SHP77 (cell line): Measurements from ENCODE around the gene SPATS2L.

Source experiments
- DNase-seq, 2 experiments: peaks; one replicate each; lab custom pipeline; 2025; lab: John Stamatoyannopoulos, UW

Gene SPATS2L

DNA sequence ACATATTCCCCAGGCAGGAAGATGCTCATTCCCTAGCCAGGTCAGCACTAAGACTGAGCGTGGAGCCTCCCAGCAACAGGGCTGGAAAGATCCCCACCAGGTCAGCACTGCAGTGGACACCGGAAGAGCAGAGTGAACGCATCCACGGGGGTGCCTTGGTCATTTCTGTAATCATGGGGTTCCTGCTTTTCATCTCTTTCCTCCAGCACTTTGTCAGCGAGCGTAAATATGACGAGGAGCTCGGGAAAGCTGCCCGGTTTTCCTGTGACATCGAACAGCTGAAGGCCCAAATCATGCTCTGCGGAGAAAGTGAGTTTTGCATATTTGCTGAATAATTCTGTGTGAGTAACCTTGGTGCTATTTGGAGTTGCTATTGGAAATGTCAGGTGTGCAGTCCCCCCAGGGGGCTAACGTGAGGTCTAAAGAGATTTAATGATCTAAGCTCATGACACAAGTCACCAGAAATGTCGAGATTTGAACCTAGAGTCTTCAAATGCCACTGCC is 163.3 kb downstream of the SPATS2L start:
- no peak for DNase-seq

DNA sequence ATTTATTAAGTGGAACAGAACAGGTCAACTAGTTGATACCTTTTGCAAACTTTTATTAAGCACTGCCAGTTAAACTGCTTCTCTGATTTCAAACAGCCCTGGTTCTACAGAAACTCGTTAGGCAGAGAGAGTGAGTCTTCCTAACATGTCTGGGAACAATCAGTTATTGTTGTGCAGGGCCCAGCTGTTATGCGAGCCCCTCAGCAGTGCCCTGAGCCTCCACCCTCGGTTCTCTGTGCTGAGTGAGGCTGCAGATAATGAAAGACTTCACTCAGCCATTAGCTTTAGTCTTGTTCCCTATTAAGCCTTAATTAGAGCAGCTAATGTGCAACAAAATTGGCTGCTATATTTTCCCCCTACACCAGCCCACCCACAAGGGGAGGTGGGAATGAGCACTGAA is 163.7 kb downstream of the SPATS2L start:
- DNase-seq, result no peak

DNA sequence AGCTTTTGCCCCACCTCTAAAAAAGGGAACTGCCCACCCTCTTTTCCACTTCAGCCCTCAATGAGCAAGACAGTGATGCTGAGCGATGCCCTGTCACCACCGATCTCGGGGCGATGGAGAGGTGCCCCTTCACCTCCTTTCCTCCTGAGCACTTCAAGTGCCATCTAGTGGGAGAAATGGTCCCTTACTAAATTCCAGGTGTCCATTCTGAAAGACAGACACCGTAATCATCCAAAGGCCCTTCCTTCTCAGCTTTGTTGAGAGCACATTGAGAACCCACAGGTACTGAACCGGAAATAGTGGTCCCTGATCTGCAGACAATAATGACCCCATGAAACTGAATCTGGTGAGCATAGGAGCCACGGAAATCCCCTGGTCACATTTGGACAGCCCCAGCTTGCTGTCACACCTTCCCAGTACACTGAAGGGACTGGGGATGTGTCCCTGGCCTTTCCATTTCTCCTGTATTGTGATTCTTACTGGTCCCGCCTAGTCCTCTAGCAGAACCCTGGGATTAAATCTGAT is 164.9 kb downstream of the SPATS2L start:
- DNase-seq, result peak; percentile 1 to 16

DNA sequence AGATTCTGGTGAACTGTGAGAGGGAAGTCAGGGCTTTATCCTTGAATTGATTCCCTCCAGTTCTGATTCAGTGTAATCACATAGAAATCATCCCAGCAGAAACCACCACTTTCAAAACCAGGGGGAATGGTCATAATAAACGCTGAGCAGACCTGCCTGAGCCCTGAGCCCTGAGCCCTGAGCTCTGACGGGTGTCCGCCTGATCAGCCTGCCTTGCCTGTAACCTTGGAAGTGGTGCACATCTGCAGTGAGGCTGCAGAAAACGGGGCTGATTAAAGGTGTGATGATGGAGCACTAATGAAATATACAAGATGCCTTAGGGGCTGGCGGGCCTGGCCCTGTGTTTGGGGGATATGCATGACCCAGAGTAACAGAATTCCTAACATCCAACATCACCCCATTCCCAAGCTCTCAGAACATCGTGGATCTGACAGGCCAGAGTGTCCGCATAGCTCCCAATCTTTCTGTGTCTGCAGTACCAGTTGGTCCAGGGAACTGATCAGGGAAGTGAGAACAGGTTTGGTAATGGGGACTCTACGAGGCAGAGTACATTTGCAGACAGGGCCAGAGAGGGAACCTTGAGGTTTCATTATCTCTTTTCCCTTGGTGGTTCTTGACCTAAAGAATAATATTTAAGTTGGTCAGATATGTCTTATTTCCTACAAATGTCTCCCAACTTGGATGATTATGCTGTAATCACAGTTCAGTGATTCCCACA is 165.6 kb downstream of the SPATS2L start:
- no peak for DNase-seq

DNA sequence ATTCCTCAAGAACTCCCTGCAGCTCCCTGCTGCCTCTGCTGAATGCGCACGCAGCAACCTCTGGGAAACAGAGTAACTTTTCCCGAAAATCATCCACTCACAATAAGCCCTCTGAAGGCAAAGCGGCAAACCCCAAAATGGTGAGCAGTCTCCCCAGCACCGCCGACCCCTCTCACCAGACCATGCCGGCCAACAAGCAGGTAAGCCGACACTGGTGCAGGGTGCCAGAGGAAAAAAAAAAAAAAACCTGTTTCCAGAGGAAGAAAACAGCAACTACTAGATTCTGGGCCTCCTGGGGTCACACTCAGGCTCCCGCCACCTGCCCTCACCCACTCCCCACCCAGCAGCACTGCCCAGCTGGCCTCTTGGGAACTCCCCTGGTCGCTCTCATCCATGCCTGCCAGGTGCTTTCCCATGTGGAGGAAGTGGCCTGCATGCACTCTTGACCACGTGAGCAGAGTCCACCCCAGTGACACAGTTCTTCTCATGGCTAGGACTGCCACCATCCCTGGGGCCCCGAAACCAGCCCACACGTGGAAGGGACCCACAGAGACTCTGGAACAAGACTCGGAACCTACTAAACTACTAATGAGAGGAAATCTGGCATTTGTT is 166.5 kb downstream of the SPATS2L start:
- DNase-seq, result no peak

DNA sequence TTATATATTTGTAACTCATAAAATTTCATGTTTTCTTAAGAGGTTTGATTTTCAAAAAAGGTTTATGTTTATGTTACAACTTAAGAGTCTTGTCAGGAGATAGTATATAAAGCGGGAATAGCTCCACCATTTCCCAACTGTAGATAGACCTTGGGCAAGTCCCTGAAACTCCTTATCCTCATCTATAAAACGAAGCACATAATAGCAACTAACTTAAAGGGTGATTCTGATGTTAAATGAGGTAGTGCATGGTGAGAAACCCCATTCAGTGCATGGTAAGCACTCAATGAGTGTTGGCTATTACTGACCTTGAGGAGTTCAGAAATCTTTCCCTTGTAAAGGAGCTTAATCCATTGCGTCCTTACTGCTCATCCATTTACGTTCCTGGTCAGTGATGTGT is 169.3 kb downstream of the SPATS2L start:
- no peak for DNase-seq

DNA sequence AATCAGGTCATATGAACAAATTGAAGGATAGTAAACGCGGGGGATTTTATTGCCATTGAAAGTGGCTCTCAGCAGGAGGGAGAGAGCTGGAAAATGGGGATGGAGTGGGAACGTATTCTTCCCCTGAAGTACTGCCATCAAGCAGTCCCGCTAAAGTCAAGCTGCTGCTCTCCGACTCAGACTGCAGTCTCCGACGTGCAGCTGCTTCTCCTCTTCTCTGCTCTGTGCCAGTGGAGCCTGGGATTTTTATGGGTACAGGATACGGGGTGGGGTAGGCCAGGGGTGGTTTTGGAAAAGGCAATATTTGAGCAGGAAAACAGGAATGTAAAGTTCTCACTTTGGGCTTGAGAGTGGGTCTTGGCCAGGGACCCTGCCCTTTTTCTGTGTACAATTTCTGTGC is 170.3 kb downstream of the SPATS2L start:
- no peak for DNase-seq

DNA sequence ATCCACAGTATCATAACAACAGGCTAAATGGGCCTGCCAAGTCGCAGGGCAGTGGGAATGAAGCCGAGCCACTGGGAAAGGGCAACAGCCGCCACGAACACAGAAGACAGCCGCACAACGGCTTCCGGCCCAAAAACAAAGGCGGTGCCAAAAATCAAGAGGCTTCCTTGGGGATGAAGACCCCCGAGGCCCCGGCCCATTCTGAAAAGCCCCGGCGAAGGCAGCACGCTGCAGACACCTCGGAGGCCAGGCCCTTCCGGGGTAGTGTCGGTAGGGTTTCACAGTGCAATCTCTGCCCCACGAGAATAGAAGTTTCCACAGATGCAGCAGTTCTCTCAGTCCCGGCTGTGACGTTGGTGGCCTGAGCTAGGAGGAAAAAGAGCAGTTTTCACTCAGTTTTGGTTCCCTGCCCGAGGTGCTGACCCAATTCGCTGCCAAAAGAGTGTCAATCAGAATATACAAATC is 171.2 kb downstream of the SPATS2L start:
- no peak for DNase-seq

DNA sequence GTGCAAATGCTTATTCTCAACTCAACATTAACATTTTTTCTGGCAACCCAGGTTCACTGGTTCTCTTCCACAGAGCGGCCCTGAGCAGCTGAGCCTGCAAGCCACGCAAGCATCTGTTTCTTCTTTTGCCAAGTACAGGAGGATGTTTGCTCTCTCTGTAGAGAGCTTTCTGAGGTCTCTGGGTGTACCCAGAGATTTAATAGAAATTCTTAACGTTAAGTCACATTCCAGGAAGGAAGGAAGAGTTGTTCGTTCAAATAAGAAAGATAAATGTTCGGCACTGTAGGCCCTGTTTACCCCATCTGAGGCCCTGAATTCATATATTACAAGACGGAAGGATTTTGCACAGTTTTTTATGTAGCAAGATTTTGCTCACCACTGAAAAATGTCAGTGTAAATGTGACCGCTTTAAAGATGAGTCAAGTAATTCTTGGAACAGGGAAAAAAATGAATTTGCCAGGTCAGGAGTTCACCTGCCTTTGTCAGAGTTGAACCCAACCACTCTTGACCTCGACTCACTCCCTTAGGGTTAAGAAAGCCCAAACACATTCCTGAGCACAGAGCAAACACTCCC is 173.3 kb downstream of the SPATS2L start:
- no peak for DNase-seq

DNA sequence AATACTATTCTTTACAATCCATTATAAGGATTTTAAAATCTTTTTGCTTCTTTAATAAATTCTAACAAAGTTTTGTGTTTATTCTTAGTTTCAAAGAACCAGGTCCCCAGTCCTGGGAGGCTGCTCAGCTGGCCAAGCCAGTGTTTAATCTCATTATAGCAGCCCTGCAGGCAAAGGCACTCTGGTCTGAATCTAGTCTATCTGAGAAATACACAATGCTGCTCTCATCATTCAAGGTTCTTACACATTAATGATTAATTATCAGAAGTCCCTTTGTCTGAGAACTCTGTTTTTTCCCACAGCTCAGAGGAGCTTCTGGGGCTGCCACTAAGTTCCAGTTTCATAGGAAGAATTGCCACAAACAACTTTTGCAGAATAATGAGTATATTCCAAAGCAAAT is 175.7 kb downstream of the SPATS2L start:
- no peak for DNase-seq

DNA sequence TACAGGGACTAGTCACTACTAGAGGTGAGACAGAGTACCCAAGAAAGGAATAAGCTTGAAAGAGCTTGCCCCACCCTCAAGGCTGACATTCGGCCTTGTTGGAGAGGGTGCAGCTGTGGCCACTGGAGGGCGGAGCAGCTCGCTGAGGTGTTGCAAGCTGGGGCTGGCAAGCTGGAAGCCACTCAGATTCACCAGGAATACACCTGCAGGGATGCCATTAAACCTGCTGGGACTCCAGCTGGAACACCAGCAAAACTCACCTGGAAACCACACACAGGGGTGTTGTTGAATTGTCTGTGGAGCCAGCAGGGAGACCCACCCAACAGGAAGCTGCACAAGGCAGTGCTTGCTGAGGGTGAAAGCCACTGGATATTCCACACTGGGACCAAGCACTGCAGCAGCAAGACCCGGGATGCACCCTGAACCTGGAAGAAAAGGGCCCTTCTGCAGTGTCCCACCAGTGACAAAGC is 177.3 kb downstream of the SPATS2L start:
- peak; percentile 31 to 62 for DNase-seq

DNA sequence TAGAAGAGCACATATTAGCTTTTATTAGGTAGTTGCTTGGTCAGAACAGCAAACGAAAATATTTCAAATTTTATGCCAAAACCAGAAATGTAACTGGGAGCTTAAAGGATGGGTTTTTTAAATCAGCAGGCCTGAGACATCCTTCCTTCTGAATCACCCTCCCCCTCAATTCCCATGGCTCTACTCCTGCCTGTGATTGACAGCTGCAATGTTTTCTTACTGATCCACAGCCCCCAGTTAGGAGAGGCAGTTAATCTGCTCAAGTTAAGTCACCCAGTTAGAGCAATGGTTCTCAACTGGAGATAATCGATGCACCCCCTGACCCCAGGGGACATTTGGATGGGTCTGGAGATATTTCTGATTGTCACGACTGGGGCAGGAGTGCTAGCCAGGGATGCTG is 178.4 kb downstream of the SPATS2L start:
- DNase-seq, result no peak

DNA sequence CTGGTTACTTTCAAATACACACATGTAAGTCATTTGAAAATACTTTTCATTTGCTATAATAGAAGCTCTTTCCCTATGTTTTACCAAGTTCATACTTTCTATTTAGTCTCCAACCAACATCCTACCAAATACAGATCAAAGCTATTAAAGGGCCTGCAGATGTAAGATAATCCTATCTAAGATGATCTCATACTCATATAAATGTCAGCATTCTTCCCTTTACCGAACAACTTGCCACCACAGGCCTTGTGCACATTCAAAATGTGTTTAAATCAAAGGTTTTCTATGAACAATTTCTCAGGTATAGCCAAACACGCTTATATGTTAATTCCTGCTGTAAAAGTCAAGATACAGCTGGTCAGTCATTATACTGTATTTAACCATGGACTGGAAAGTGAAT is 180.0 kb downstream of the SPATS2L start:
- DNase-seq, result no peak

DNA sequence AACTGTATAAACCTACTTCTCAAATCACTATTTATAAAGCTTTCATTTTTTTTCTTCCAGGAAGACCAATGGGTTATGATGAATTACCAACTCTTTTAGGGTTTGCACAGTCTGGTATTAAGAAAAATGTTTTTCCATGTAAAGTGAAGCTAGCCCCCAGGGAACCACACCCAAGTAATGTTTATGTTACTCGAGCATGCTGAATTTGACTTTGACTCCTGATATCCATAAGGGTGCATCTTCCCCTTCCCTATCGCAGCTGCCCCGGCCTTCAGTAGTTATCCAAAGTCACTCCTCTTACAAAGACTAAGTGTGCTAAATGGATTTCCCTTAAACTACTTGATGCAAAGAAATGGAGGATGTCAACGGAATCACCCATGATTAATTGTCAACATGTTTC is 181.7 kb downstream of the SPATS2L start:
- DNase-seq, result no peak

DNA sequence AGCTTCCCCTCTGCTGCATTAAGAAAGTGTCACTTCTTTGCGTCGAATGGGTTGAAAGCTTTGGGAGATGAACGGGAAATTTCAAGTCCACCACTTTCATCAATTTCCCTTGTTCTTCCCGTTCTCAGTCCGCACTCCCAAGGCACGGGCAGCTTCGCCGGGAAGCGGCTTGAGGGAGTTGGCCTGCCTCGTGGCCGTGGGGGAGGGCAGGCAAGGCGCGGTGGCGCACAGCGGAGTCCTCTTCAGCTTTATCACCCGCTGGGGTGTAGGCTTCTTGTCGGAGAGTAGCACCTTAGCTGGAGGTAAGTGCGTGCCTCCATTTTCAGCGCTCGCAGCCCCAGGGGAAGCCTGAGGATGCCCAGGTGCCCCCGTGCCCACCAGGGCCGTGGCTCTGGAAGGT is 183.5 kb downstream of the SPATS2L start:
- no peak for DNase-seq

DNA sequence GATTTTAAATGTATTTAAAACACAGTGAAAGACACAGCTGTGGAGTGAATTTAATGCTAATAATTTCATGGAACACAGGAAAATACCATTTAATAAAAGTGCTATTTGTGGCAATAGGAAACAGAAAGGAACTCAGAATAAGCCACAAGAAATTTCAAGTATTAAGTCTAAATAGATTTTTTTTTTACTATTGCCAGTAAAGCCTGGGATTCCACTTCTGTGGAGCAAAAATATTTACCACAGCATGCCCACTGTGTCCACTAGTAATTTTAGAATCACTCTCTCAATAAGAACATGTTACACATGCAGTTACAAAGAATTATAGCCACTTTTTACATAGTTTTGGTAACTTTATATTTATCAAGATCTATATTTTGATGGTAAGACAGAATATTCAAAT is 186.2 kb downstream of the SPATS2L start:
- DNase-seq, result no peak

DNA sequence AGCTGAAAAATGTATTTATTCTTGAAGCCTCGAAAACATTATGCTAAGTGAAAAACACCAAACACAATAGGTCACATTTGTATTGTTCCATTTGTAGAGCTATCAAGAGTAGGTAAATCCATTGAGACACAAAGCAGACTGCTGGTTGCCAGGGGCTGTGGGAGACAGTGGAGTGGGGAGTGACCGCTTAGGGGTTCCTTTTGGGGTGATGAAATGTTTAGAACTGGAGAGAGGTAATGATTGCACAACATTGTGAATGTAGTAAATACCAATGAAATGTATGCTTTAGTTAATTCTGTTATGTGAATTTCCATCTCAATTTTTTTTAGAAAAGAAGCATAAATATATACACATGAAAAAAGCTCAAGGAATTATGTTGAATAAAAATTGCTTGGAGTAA is 187.6 kb downstream of the SPATS2L start:
- DNase-seq, result no peak

DNA sequence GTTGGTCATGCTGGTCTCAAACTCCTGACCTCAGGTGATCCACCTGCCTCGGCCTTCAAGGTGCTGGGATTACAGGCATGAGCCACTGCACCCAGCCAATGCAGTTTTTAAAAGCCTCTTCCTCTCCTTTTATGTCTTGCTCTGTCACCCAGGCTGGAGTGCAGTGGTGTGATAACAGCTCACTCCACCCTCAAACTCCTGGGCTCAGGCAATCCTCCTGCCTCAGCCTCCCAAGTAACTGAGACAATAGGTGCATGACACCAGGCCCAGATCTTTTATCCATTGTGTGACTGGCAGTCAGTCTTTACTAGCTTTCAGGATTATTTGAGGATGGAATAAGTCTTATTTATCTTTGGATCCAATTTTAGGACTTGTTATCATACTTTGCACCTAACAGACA is 190.2 kb downstream of the SPATS2L start:
- DNase-seq, result no peak

DNA sequence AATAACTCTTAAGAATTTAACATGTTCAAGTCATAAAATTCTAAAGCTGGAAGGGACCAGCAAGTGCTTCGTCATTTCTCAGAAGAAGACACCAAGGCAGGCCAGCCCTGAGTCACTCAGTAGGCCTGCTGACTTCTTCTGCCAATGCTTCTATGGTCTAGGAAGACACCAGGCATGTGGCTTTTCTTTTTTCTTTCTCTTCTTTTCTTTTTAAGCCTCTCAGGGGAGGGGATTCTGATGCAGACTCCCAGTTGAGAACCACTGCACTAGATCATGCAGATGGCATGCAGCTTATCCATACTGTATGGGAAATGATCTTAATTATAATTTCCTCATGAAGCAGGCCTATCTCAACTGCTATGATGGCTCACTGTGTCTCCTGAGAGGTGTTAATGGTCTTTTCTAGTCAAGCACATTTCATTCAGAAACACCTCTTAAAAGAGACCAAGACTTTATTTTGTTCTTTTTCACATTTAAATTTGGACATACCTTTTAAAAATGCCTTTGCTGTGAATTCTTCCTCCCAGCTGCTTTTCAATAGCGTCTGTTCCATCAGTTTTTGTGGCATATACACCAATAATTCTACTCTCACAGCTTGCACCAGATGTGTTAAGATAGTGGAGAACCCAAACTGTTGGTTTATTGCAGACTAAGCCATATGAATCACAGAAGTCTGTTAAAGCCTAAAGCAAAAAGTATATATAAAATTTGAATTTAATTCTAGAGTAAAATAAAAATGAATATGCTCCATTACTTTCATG is 192.1 kb downstream of the SPATS2L start:
- DNase-seq, result no peak

DNA sequence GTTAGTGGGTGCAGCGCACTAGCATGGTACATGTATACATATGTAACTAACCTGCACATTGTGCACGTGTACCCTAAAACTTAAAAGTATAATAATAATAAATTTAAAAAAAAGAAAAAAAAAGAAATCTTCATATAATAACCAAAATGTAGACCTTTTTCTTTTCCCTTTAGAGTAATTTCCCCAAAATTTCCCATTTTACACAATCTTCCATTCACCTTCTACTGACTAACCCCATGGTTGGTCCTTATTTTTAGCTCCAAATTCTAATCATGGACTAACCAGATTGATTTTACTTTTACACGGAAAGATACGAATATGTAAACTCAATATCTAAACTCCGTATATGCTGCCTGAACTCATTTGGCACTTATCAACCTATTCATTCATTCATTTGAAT is 195.7 kb downstream of the SPATS2L start:
- no peak for DNase-seq

DNA sequence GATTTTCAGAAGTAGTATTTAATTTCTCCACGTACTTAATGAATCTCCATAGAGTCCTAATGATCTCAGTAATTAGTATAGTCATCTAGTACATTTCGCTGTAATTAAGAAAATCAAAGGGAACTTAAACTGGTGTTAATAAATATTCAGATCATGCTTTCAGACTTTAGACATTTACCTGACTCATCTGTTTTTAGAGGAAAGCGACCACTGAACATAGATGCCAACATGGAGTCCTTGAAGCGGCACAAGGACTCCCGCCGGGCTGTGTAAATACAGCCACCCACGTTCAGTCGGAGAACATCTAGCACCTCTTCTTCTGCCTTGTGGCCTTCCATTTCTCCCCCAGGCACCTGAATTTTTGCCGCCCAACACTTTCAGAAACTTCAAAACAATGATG is 200.2 kb downstream of the SPATS2L start:
- no peak for DNase-seq

DNA sequence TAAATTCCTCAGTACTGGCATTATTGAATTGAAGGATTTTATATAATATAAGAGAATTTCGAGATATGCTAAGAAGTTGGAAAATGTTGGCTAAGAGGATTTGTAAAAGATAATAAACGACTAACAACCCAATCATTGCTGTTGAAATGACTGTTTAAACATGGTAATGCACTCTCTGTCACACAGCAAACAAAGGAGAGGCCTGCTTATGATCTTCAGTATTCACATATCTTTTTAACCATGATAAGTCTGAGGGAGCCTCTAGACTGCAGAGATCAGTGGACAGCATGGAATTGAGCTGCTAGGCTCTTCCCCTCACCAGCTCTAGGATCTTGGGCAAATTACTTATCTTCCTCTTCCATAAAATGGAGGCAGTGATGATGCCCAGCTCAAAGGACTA is 200.7 kb downstream of the SPATS2L start:
- DNase-seq, result no peak
